Gastroesophageal sphincter (tissue), 4 donors: ENCODE results near the gene TACR2. TPM values are rescaled to one million over a fixed set of nuclear protein-coding genes. Genes with fewer than 3 reads are reported as not detected.

ENCODE experiments used
- ATAC-seq: fragments of 150-250 bp; one replicate; pipeline ENCODE4 v1.9.1; 2016; ENCODE audit warnings: mild to moderate bottlenecking, moderate library complexity
- H3K27ac ChIP-seq, 4 donors: fragments of 200-600 bp; sonication (generic) in 3 of 4; 1 replicate in 3 of 4; 2 replicates in 1 of 4; pipeline ENCODE4 v1.5.1; 2016 to 2019
- H3K27me3 ChIP-seq: fragments of 200-600 bp; sonication (generic); one replicate; pipeline ENCODE4 v1.5.1; 2019
- H3K36me3 ChIP-seq, 2 donors: fragments of 200-600 bp; sonication (generic); one replicate each; pipeline ENCODE4 v1.5.1; 2019; ENCODE audit warnings: control low read depth in 1 of 2
- H3K4me1 ChIP-seq, 3 donors: fragments of 200-600 bp; sonication (generic); 1 replicate in 2 of 3; 2 replicates in 1 of 3; pipeline ENCODE4 v1.5.1; 2016 to 2019; ENCODE audit warnings: control low read depth in 2 of 3
- H3K4me3 ChIP-seq, 2 donors: fragments of 200-600 bp; sonication (generic); one replicate each; pipeline ENCODE4 v1.5.1; 2019; ENCODE audit warnings: mild to moderate bottlenecking in 1 of 2, moderate library complexity in 1 of 2
- H3K9me3 ChIP-seq, 3 donors: fragments of 200-600 bp; sonication (generic); one replicate each; pipeline ENCODE4 v1.5.1; 2017 to 2019; ENCODE audit warnings: control low read depth in 2 of 3
- CTCF ChIP-seq, 4 experiments: fragments of 200-600 bp in 2 of 4; fragments of 450-650 bp in 2 of 4; sonication (generic) in 1 of 4; IDR thresholded peaks; one replicate each; pipeline ENCODE4 v1.5.1; 2017 to 2019; ENCODE audit warnings: antibody characterized with exemption in 4 of 4, mild to moderate bottlenecking in 2 of 4, moderate library complexity in 2 of 4
- EP300 ChIP-seq: sonication (generic); formaldehyde crosslinking; IDR thresholded peaks from one replicate; pipeline ENCODE4 v1.6.1; 2017; ENCODE audit warnings: antibody characterized with exemption, mild to moderate bottlenecking
- POLR2A ChIP-seq, 2 donors: fragments of 450-650 bp; IDR thresholded peaks; one replicate each; pipeline ENCODE4 v1.6.1; 2017; ENCODE audit warnings: antibody characterized with exemption in 2 of 2, mild to moderate bottlenecking in 2 of 2, moderate library complexity in 1 of 2
- POLR2AphosphoS5 ChIP-seq: sonication (generic); formaldehyde crosslinking; IDR thresholded peaks from one replicate; pipeline ENCODE4 v1.6.1; 2017; ENCODE audit warnings: antibody characterized with exemption
- WGBS, 2 donors: methylation state at CpG; one replicate each; pipeline ENCODE4 v1.1.5; 2018; ENCODE audit warnings: low coverage in 1 of 2; 5-methylcytosine and 5-hydroxymethylcytosine counted together
- total RNA-seq, 4 donors: library from RNA; depleted of rRNA; stranded (reverse); fragments of >200 nt; gene quantifications; one replicate each; pipeline ENCODE4 v1.1.0, GENCODE V29; 2016

TACR2 gene
- total RNA-seq, 4 donors from 2014 or later, result 37.1 to 176 (median 122) TPM

DNA sequence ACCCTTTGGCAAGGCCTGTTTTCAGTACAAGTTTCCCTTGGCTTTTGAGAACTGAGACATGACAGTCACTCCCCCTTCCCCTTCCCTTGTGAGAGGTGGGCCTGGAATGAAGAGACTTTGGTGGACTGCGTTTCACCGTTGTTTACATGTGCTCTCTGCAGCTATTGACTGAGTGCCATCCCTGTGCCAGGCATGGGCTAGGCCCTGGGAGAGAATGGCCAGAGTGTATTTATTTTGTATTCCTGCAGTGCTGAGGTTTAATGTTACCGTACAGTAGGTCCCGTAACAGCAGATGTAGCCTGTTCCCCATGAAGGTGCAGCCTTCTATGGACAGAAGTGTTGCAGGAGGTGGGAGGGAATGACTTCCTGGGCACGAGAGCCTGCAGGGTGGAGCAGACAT is 50.0 kb downstream of the TACR2 start:
- H3K27ac ChIP-seq, result no peak overlapping the region

DNA sequence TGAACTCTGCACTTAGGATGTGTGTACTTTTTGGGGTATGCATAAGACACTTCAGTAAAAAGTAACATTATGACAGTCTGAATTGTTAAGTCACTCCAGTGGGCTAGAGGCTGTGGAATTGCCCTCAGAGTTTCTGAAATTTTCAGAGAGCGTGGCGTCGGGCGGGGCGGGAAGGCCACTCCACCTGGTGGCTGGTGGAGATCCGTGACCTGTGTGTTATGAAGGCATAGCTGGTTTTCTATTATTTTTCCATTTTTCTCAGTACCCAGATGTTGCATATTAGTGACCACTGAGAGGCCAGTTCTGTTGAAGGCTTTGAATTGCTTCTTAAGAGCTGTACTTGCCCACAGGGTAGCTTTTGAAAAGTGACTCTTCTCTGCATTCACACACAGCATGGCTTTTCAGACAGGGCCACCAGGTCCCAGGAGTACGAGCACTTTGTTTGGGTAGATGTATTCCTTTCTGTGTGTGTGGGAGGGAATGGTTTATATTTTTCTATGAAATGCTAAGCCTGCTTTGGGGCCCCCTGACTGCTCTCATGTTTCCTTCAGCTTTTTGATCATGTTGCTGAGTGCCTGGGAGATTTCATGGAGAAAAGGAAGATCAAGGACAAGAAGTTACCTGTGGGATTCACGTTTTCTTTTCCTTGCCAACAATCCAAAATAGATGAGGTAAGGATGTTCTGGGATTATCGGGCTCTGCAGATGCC is 52.3 kb downstream of the TACR2 start:
- Histone ChIP-seq H3K4me1 (peaks cover 8 to 70% (median 22%) of the 10 kb centered on the region in 3 donors), H3K27ac (peak overlapping the region in 2 of 4 donors; percentile 11 to 86), H3K27me3 (no peaks in the 10 kb centered on the region), H3K9me3 (no peaks in the 10 kb centered on the region), H3K36me3 (peaks cover 0 to 61% of the 10 kb centered on the region in 2 donors), H3K4me3 (no peak overlapping the region)
- no peak for TF ChIP-seq POLR2AphosphoS5
- no peak for TF ChIP-seq POLR2A (IDR thresholded peaks at IDR 0.05)
- no peak for TF ChIP-seq CTCF (IDR thresholded peaks at IDR 0.05)
- no peak for TF ChIP-seq EP300
- 67 to 83% methylated on average over 9 of the region's 9 CpGs for WGBS, 2 donors
- ATAC-seq, result no peak

More for the DNA sequence above, 50.0 kb downstream of the TACR2 start:
- H3K27me3 ChIP-seq, result no peaks in the 10 kb centered on the region
- ATAC-seq, result no peak
- 85 to 94% methylated on average over 3 to 5 of the region's 5 CpGs for WGBS, 2 donors
- TF ChIP-seq POLR2A (IDR thresholded peaks at IDR 0.05) (no peak), CTCF (IDR thresholded peaks at IDR 0.05) (no peak), POLR2AphosphoS5 (no peak), EP300 (no peak)
- H3K9me3 ChIP-seq, result no peaks in the 10 kb centered on the region
- peaks cover 0 to 74% of the 10 kb centered on the region in 2 donors for H3K36me3 ChIP-seq
- no peak overlapping the region for H3K4me3 ChIP-seq
- peaks cover 0 to 47% (median 4%) of the 10 kb centered on the region in 3 donors for H3K4me1 ChIP-seq

- H3K4me1 ChIP-seq, result peaks cover 8 to 77% (median 23%) of the 10 kb centered on the region in 3 donors
Measured at GRCh38 chr10:69363666-69364065, 53.1 kb downstream of the TACR2 start.

GRCh38 chr10:69362471-69362954 is 54.2 kb downstream of the TACR2 start:
- peaks cover 8 to 88% (median 23%) of the 10 kb centered on the region in 3 donors for H3K4me1 ChIP-seq
- H3K9me3 ChIP-seq, result no peaks in the 10 kb centered on the region
- no peaks in the 10 kb centered on the region for H3K27me3 ChIP-seq
- peak overlapping the region in 3 of 4 donors; percentile 35 to 86 (median 84) for H3K27ac ChIP-seq
- H3K4me3 ChIP-seq, result no peak overlapping the region
- H3K36me3 ChIP-seq, result peaks cover 0 to 42% of the 10 kb centered on the region in 2 donors
- 50 to 73% methylated on average over 3 to 8 of the region's 13 CpGs for WGBS, 2 donors
- TF ChIP-seq POLR2AphosphoS5 (peak; percentile 33), CTCF (IDR thresholded peaks at IDR 0.05) (no peak), EP300 (no peak)
- ATAC-seq, result peak; percentile 26

More at GRCh38 chr10:69363666-69364065, 53.1 kb downstream of the TACR2 start:
- peaks cover 0 to 53% of the 10 kb centered on the region in 2 donors for H3K36me3 ChIP-seq
- no peak overlapping the region for H3K4me3 ChIP-seq
- ATAC-seq, result no peak
- no peaks in the 10 kb centered on the region for H3K9me3 ChIP-seq
- 75 to 84% methylated on average over 4 to 5 of the region's 5 CpGs for WGBS, 2 donors
- H3K27ac ChIP-seq, result peak overlapping the region in 3 of 4 donors; percentile 35 to 86 (median 84)
- no peak for TF ChIP-seq CTCF (IDR thresholded peaks at IDR 0.05)
- no peak for TF ChIP-seq POLR2AphosphoS5
- no peak for TF ChIP-seq EP300
- TF ChIP-seq POLR2A (IDR thresholded peaks at IDR 0.05), result no peak
- no peaks in the 10 kb centered on the region for H3K27me3 ChIP-seq

DNA sequence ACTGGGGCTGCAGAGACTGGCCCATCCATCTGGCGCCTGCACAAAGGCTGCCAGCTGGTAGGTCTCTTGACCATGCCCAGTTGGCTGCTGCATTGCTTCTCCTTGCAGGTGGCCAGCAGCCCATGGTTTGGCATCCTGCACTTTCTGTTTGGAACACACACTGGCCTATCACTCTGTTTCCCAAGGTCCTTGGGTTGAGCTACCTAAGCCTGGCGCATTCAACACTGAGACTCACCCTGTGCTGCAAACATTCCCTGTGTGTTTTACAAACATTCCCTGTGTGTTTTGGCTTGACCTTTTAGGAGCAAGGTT is 55.5 kb downstream of the TACR2 start:
- 100% methylated on average over 1 of the region's 2 CpGs for WGBS, 2 donors
- H3K36me3 ChIP-seq, result peaks cover 0 to 30% of the 10 kb centered on the region in 2 donors
- peak overlapping the region; percentile 34 to 92 (median 85) for H3K27ac ChIP-seq
- no peak for ATAC-seq
- H3K4me1 ChIP-seq, result peaks cover 8 to 79% (median 23%) of the 10 kb centered on the region in 3 donors
- H3K4me3 ChIP-seq, result no peak overlapping the region
- H3K9me3 ChIP-seq, result no peaks in the 10 kb centered on the region
- TF ChIP-seq CTCF (IDR thresholded peaks at IDR 0.05) (no peak), POLR2A (IDR thresholded peaks at IDR 0.05) (no peak), EP300 (no peak), POLR2AphosphoS5 (no peak)
- H3K27me3 ChIP-seq, result no peaks in the 10 kb centered on the region
